Fibroblast of villous mesenchyme (primary cell): ENCODE results near the gene NKIRAS1. TPM values are rescaled to one million over a fixed set of nuclear protein-coding genes. Genes with fewer than 3 reads are reported as not detected.
A peak's percentile ranks its signal among the peaks of the same experiment; 100 is the strongest.

Source experiments
- DNase-seq: peaks from one replicate; pipeline ENCODE4 v3.0.0-alpha.2; 2010; ENCODE audit warnings: low read depth
- H3K4me3 ChIP-seq: 2 replicates; pipeline ENCODE4 v1.5.1; 2011; ENCODE audit warnings: low read depth, mild to moderate bottlenecking, low read length
- total RNA-seq: library from RNA; depleted of rRNA; stranded (reverse); fragments of >200 nt; gene quantifications from 2 replicates; pipeline ENCODE4 v1.2.3, GENCODE V29; 2012
- TF ChIP-seq, protein P1 (sequence below): IDR thresholded peaks from 2 replicates; pipeline ENCODE4 v1.5.1; 2012; ENCODE audit warnings: low read depth, mild to moderate bottlenecking, low read length; ENCODE audit not compliant: insufficient read depth

The NKIRAS1 gene
- total RNA-seq, 1 donor, result 28.1 TPM

DNA sequence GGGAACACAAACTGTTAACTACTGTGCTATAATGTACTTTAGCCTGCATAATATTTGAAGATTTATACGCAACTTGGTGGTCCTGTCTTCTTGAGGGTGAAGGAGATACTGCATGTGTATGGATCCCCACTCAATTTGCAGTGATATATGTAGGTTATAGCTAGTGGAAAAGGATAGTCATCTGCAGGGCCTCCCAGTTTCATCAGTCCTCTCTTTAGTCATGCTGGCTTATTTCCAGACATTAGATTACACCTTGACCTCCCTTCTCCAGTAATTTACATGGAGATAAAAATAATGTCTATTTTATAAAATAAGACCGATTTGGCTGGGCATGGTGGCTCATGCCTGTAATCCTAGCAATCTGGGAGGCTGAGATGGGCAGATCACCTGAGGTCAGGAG, 32.0 kb upstream of the NKIRAS1 start:
- TF ChIP-seq, protein P1, sequence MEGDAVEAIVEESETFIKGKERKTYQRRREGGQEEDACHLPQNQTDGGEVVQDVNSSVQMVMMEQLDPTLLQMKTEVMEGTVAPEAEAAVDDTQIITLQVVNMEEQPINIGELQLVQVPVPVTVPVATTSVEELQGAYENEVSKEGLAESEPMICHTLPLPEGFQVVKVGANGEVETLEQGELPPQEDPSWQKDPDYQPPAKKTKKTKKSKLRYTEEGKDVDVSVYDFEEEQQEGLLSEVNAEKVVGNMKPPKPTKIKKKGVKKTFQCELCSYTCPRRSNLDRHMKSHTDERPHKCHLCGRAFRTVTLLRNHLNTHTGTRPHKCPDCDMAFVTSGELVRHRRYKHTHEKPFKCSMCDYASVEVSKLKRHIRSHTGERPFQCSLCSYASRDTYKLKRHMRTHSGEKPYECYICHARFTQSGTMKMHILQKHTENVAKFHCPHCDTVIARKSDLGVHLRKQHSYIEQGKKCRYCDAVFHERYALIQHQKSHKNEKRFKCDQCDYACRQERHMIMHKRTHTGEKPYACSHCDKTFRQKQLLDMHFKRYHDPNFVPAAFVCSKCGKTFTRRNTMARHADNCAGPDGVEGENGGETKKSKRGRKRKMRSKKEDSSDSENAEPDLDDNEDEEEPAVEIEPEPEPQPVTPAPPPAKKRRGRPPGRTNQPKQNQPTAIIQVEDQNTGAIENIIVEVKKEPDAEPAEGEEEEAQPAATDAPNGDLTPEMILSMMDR, result no peak
- no peak overlapping the region for H3K4me3 ChIP-seq
- DNase-seq, result no peak

GRCh38 chr3:23945913-23946687, 29.3 kb upstream of the NKIRAS1 start:
- TF ChIP-seq, protein P1, result no peak
- H3K4me3 ChIP-seq, result peak overlapping the region; percentile 82

GRCh38 chr3:23945663-23945912, 28.8 kb upstream of the NKIRAS1 start:
- TF ChIP-seq, protein P1, result no peak
- DNase-seq, result no peak
- peak overlapping the region; percentile 78 for H3K4me3 ChIP-seq

More at GRCh38 chr3:23945913-23946687, 29.3 kb upstream of the NKIRAS1 start:
- DNase-seq, result peak; percentile 97

- TF ChIP-seq, protein P1, result no peak
- peak; percentile 78 for DNase-seq
- H3K4me3 ChIP-seq, result peak within 1 kb of the TSS; percentile 82
Observed at GRCh38 chr3:23944861-23945662, 28.3 kb upstream of the NKIRAS1 start, which contains the start of gene NR1D2. TSS of gene NR1D2 (plus strand) at chr3:23945286. CDS start at chr3:23945579, 293 bp downstream.

DNA sequence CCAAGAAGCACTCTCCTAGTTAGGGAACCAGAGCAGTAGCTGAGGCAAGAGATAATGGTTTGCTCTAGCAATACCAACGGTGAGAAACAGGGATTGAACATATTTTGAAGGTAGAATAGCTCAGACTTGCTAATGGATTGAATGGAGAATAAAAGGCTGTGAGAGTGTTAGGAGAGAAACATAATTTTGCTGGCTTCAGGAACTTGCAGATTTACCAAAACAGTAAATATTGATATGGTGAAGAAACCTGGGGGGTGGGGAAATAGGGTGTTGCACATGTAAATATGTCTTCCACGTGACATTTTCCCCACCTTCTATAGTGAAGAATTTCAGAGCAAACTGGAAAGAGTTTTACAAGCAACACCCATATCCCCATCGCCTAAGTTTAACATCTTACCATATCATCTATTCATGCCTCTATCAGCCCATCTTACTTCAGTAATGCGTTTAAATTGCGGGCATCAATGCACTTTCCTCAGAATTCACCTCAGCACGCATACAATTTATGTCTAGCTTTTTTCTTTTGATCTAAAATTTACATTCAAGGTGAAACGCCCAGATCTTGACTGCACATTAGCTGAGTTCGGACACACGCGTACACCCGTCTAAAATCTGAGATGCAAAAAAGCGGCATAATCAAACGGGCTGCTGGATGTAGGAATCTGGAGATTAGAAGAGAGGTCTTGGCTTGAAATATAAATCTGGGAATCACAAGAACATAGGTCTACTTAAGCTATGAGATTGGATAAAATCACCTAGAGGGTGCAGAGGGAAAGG, 27.4 kb upstream of the NKIRAS1 start:
- H3K4me3 ChIP-seq, result peak overlapping the region; percentile 78
- DNase-seq, result no peak
- TF ChIP-seq, protein P1, result no peak

DNA sequence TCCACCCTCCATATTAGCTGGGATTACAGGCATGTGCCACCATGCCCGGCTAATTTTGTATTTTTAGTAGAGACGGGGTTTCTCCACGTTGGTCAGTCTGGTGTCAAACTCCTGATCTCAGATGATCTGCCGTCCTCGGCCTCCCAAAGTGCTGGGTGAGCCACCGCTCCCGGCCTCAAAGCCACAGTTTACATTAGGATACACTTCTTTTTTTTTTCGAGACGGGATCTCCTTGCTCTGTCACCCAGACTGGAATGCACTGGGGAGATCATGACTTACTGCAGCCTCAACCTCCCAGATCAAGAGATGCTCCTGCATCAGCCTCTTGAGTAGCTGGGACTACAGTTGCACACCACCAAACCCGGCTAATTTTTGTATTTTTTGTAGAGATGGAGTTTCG, 25.8 kb upstream of the NKIRAS1 start:
- TF ChIP-seq, protein P1, result no peak
- no peak for DNase-seq
- H3K4me3 ChIP-seq, result no peak overlapping the region
